Epithelial cell of proximal tubule (primary cell): ENCODE data around the gene OR51I1. TPM values are rescaled to one million over a fixed set of nuclear protein-coding genes. Genes with fewer than 3 reads are reported as not detected.

ENCODE experiments used
- DNase-seq: peaks from one replicate; pipeline ENCODE4 v3.0.0-alpha.2; 2011; ENCODE audit warnings: low read depth
- H3K4me3 ChIP-seq: 2 replicates; pipeline ENCODE4 v1.5.1; 2011; ENCODE audit warnings: low read depth, mild to moderate bottlenecking, low read length
- total RNA-seq: library from RNA; depleted of rRNA; stranded (reverse); fragments of >200 nt; gene quantifications from 2 replicates; pipeline ENCODE4 v1.2.3, GENCODE V29; 2015
- TF ChIP-seq, protein P1 (sequence below): conservative IDR thresholded peaks from 2 replicates; pipeline ENCODE4 v1.5.1; 2012; ENCODE audit warnings: low read depth, mild to moderate bottlenecking, low read length

Gene OR51I1
- total RNA-seq, result not detected in 2 replicates

GRCh38 chr11:5441414-5441813 is at the start of gene OR51I1:
Gene OR51I1, minus strand, starts transcription at chr11:5441514. Its CDS starts 0 bp downstream, at chr11:5441514.
- no peak within 1 kb of the TSS for H3K4me3 ChIP-seq
- TF ChIP-seq, protein P1, sequence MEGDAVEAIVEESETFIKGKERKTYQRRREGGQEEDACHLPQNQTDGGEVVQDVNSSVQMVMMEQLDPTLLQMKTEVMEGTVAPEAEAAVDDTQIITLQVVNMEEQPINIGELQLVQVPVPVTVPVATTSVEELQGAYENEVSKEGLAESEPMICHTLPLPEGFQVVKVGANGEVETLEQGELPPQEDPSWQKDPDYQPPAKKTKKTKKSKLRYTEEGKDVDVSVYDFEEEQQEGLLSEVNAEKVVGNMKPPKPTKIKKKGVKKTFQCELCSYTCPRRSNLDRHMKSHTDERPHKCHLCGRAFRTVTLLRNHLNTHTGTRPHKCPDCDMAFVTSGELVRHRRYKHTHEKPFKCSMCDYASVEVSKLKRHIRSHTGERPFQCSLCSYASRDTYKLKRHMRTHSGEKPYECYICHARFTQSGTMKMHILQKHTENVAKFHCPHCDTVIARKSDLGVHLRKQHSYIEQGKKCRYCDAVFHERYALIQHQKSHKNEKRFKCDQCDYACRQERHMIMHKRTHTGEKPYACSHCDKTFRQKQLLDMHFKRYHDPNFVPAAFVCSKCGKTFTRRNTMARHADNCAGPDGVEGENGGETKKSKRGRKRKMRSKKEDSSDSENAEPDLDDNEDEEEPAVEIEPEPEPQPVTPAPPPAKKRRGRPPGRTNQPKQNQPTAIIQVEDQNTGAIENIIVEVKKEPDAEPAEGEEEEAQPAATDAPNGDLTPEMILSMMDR, result no peak
- DNase-seq, result no peak

DNA sequence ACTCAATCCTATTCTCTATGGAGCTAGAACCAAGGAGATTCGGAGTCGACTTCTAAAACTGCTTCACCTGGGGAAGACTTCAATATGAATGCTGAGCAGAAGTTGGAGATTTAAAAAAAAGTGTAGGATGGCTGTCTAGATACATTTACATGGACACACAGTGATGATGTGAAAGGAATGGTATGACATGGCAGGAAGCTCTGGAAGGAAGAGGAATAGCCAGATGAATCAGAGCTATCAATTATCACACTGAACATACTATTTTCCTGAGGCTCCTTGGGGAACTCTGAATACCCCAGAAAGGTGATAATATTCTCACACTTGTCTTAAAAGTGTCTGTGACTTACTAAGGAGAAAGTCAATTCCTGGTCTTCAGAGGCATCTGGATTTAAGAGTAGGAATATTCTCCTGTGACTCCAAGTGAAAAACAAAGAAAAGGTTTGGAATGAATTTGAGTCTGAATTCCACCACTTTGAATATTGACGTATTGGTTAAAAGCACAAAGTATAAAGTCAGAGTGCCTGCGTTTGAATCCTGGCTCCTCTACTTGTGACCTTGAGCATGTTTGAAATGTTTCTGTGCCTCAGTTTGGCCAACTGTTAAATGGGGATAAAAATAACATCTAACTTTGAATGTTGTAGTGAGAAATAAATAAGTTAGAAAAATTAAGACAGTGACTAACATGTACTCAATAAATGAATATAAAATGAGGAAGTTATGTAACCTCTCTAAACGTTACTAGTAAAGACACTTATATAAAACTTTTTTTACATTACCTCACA is 48.5 kb upstream of the OR51I1 start:
- no peak for DNase-seq
- H3K4me3 ChIP-seq, result no peak overlapping the region
- TF ChIP-seq, protein P1, result no peak

DNA sequence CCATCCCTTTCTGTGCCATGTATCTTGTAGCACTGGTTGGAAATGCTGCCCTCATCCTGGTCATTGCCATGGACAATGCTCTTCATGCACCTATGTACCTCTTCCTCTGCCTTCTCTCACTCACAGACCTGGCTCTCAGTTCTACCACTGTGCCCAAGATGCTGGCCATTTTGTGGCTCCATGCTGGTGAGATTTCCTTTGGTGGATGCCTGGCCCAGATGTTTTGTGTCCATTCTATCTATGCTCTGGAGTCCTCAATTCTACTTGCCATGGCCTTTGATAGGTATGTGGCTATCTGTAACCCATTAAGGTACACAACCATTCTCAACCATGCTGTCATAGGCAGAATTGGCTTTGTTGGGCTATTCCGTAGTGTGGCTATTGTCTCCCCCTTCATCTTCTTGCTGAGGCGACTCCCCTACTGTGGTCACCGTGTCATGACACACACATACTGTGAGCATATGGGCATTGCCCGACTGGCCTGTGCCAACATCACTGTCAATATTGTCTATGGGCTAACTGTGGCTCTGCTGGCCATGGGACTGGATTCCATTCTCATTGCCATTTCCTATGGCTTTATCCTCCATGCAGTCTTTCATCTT is 47.6 kb upstream of the OR51I1 start:
- no peak for DNase-seq
- no peak overlapping the region for H3K4me3 ChIP-seq
- TF ChIP-seq, protein P1, result no peak

- H3K4me3 ChIP-seq, result no peak within 1 kb of the TSS
- TF ChIP-seq, protein P1, result no peak
- DNase-seq, result no peak
Measured at GRCh38 chr11:5488385-5488784, 47.1 kb upstream of the OR51I1 start, which contains the start of gene OR52D1. Gene OR52D1, plus strand, starts transcription at chr11:5488685. Its CDS starts 22 bp downstream, at chr11:5488707.

DNA sequence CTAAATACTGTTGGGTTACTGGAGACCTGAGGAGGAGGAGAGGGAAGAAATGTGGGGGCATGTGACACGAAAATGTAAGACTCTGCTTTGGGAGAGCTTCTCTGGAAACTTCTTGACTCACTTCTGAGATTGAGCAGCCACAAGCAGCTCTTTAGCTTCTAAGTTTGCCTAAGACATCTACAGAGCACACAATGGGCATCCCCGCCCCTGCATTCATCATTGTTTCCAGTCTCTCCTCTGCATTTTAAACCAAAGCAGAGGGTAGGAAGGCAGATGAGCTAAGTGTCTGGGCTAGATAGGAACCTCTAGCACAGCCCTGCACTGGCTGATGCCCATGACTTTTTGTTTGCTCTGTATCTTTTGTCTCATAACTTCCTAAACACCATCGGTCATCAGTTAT is 45.1 kb upstream of the OR51I1 start:
- no peak overlapping the region for H3K4me3 ChIP-seq
- TF ChIP-seq, protein P1, result no peak
- no peak for DNase-seq

DNA sequence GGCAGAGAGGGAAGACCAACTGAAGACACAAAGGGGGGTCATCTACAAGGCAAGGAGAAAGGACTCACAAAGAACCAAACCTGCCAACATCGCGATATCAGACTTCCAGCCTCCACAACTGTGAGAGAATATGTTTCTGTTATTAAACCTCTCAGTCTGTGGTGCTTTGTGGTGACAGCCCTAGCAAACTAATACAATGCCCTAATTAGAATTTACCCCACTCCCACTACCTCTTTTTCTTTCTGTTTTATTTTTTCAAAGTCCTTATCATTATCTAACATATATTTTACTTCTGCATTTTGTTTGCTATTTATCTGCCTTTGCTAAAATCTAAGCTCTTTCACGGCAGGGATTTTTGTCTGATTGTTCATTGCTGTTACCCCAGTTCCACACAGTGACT is 44.7 kb upstream of the OR51I1 start:
- TF ChIP-seq, protein P1, result no peak
- no peak overlapping the region for H3K4me3 ChIP-seq
- no peak for DNase-seq
